GM19467 (cell line): ENCODE results near the gene EIF5A.
"Not testable (repeated sequence)": the region's sequence is repeated elsewhere in the genome, so short reads cannot be mapped to it uniquely, and the experiment has no call there.

ENCODE experiments used
- ATAC-seq: cut with Tn5 transposase; IDR thresholded peaks from one replicate; pipeline ENCODE4 v1.9.1; 2021; ENCODE audit warnings: mild to moderate bottlenecking, moderate library complexity; ENCODE audit not compliant: unreplicated experiment

Gene EIF5A

GRCh38 chr17:7329374-7329996, 22.1 kb downstream of the EIF5A start:
- peak; percentile 52 for ATAC-seq

GRCh38 chr17:7329997-7330637, 22.7 kb downstream of the EIF5A start:
- peak; percentile 27 for ATAC-seq

GRCh38 chr17:7330638-7331015, 23.2 kb downstream of the EIF5A start:
- ATAC-seq = no peak

GRCh38 chr17:7332111-7332510, 24.7 kb downstream of the EIF5A start:
- no peak for ATAC-seq

GRCh38 chr17:7332600-7333069, 25.2 kb downstream of the EIF5A start:
- ATAC-seq = not testable (repeated sequence)

- ATAC-seq = no peak
Measured at GRCh38 chr17:7334938-7335538, 27.6 kb downstream of the EIF5A start.

- ATAC-seq = not testable (repeated sequence)
Measured at GRCh38 chr17:7335765-7336164, 28.3 kb downstream of the EIF5A start.

GRCh38 chr17:7336240-7337175, 29.1 kb downstream of the EIF5A start, which contains the start of gene ACAP1:
Gene ACAP1 (plus strand): TSS chr17:7336529. CDS start chr17:7336735, 206 bp downstream.
- no peak for ATAC-seq

GRCh38 chr17:7337600-7337999, 30.2 kb downstream of the EIF5A start:
- not testable (repeated sequence) for ATAC-seq

GRCh38 chr17:7340179-7340578, 32.8 kb downstream of the EIF5A start:
- ATAC-seq = no peak

- ATAC-seq = no peak
Measured at GRCh38 chr17:7341842-7342241, 34.4 kb downstream of the EIF5A start.

- ATAC-seq = no peak
Measured at GRCh38 chr17:7343250-7343649, 35.8 kb downstream of the EIF5A start.

- no peak for ATAC-seq
Measured at GRCh38 chr17:7346761-7347614, 39.6 kb downstream of the EIF5A start.

- no peak for ATAC-seq
Measured at GRCh38 chr17:7347630-7348477, 40.4 kb downstream of the EIF5A start.

- no peak for ATAC-seq
Measured at GRCh38 chr17:7348478-7349242, 41.2 kb downstream of the EIF5A start.

- peak; percentile 48 for ATAC-seq
Measured at GRCh38 chr17:7351665-7352502, 44.5 kb downstream of the EIF5A start, which contains the start of gene KCTD11. Gene KCTD11 (plus strand): TSS chr17:7352162.

- ATAC-seq = no peak
Measured at GRCh38 chr17:7352503-7352889, 45.1 kb downstream of the EIF5A start.
